ENCODE data around the gene ZBTB45.
"Not testable (repeated sequence)": the region's sequence is repeated elsewhere in the genome, so short reads cannot be mapped to it uniquely, and the experiment has no call there.

The ZBTB45 gene

DNA sequence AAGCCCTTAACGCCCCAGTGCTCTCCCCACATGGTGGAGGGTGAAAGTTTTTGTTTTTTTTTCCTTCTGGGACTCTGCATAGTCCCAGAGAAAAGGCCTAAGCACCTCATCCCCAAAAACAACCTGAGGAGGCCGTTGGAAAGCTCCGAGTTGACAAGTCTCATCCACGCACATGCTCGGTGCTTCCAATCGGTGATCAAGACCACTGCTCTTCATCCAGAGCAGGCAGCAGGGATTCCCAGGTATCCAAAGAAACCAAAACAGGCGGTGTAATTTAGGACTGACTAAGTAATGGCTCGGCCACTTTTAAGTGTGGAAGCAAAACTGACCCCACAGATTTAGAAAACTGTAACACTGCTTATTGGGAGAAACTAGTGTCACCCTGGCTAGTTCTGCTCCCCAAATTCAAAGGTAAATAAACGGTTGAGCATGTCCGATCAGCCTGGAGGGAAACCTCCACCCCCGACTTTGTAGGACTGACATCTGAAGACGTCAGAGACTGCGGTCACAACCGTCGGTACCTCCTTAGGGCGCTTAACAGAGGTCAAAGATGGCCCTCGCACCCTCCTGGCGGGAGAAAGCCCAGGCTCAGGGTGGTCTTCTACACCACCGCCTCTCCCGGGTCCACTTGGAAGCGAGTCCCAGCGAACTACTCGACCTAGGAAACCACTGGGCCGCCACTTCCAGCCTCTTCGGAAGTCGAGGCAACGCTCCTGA lies 44.5 kb downstream of the ZBTB45 start:
- DNase-seq, result no peak

DNA sequence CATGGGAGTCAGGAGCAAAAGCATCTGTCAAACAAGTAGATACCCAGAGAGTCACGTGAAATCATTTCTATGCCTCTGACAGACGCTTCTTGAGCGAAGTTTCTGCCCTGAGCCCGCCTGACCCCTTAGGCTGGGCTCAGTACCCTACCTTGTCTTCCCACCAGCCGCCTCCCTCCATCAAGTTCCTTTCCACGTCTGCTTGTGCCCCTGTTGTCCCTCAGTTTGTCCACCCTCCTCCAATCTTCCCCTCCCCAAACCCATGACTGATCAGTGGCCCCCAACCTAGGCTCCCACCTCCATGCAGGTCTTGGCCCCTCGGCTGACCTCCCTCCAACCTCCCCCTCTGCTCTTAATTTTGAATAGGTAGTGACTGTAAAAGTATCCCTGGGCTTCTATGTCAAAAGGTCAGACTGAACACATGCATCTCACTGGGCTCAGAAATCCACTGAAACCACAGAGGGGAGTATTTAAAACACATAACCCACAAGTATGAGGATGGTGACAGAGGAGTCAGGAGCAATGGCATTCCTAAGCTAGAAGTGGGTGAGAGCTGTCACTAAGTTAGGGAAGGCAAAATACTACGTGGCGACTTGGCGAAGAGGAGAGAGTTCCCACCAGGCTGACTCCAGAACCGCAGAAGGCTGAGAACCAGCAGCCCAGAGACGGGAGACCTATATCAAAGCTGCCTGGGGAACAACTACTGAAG lies 45.2 kb downstream of the ZBTB45 start:
- DNase-seq, result no peak

DNA sequence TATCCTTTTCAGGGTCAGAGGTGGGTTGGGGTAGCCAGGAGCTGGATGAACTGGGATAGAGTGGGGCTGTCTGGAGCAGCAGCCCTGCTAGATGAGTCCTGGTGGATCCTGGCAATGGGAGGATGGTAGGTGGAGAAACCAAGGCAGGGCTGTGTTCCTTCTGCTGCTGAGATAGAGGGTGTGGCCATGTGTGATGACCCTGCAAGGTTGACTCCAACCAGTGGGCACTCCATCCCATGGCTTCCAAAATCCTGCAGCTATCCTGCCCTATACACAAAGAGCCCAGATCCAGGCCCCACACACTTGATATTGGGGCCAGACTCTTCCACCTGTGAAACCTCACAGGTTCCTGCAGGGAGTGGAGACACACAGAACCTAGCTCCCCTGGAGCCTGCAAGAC lies 45.8 kb downstream of the ZBTB45 start:
- no peak for DNase-seq

DNA sequence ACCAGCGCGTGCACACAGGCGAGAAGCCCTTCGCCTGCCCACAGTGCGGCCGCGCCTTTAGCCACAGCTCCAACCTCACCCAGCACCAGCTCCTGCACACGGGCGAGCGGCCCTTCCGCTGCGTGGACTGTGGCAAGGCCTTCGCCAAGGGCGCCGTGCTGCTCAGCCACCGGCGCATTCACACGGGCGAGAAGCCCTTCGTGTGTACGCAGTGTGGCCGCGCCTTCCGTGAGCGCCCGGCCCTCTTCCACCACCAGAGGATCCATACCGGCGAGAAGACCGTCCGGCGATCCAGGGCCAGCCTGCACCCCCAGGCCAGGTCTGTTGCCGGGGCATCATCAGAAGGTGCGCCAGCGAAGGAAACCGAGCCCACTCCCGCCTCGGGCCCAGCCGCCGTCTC lies 47.9 kb downstream of the ZBTB45 start:
- DNase-seq, result no peak

DNA sequence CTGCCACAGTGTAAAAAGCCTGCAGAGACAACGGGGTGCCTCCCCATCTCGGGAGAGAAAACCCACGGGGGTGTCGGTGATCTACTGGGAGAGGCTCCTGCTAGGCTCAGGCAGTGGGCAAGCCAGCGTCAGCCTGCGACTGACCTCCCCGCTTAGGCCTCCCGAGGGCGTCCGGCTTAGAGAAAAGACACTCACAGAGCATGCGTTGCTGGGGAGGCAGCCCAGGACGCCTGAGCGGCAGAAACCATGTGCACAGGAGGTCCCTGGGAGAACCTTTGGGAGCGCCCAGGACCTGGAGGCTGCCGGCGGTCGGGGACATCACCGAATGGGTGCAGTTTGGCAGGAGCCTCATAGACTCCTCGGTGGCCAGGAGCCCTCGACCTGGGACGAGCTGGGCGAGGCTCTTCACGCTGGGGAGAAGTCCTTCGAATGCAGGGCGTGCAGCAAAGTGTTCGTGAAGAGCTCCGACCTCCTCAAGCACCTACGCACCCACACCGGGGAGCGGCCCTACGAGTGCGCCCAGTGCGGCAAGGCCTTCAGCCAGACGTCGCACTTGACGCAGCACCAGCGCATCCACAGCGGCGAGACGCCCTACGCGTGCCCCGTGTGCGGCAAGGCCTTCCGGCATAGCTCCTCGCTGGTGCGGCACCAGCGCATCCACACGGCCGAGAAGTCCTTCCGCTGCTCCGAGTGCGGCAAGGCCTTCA lies 48.6 kb downstream of the ZBTB45 start:
- DNase-seq, result not testable (repeated sequence)

DNA sequence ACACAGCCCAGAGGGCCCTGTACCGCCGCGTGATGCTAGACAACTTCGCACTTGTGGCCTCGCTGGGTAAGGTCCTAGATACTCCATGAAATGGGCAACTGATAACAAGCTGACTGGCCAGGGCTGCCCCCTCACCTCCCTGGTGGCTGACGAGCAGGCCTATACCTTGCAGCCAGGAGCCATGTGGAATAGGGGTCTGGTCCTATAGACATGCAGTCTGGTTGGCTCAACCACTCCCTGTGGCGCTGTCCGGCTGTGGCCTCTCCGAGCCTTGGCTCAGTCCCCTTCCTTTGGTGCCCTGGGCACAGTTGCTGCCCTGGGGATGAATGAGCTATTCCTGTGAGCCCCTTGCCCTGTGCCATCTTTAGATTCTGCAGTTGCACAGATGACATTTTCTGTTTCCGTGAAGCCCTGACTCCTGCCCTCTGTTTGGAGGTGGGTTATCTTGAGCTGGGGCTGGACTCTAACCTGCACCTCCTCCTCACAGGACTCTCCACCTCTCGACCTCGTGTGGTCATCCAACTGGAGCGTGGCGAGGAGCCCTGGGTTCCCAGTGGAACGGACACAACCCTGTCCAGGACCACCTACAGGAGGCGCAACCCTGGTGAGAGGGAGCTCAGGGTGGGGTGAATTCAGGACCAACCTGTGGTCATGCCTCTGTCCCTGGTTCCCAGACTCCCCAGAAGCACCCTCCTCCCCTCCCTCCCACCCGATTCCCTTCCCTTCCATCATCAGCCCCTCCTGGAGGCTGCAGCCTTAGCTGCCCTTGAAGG lies 50.2 kb downstream of the ZBTB45 start:
- DNase-seq, result no peak

DNA sequence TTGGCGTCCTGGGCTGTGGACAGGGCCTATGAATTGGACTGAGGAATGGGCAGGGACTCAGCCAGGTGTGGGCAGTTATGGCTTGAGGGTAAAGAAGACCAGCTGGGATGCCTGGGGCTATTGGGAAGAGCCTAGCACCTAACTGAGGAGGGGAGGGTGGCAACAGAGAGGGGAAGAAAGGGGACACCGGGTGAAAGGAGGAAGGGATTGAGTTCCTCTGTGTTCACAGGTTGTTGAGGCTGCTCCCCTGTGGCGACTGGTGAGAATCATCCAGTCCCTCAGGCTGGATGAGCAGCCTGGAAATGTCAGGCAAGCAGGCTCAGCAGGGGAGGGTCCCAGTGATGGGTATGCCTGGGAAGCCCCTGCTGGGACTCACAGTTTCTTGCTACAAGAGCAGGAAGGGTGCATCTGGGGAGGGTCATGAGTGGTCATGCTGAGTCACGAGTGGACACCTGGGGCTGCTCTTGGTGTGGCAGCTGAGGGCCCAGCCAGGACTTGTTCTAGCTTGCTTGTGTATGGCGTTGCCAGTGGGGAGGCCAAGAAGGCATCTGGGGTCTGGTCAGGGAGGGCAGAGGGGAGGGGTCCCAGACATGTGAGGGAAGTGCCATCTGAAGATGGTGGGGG lies 51.3 kb downstream of the ZBTB45 start:
- DNase-seq, result peak; percentile 3 to 6

DNA sequence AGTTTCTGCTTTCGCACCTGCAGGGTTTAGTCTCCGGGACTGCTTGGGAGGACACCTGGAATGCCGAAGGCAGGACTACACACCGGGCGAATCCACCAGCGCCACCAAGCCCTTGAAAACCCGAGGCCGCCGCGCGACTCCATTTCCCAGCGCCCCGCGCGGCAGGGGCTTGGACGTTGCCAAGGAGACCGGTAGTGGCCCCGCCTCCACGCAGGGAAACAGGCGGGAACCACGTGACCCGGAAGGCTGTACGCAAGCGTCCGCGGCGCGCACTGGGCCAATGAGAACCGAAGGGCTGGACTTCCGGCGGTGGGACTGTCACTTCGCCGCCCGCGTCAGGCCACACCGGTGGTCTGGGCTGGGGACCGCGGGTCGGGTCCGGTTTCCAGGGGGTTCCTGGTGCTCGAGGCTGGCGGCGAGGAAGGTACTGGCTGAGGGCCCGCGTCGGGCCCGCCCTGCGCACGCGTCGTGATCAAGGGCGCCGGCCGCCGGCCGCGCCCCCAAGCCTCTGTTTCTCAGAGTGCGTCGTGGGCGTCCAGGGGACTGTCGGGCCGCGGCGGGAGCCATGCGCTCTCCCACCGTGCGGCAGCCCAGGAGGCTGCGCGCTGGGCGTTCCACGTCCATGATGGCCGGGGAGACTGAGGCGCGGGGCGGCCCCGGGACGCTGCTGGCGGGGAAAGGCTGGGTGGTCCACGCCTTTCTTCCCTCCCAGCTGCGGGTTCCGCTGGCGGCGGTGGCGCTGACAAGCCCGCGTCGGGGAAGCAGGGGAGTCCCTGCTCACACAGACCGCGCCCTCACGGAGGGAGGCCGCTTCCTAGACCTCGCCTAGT lies 52.6 kb downstream of the ZBTB45 start, which contains the start of gene ZNF324:
ZNF324 (plus strand) TSS at position 321 of the 830 bp plus-strand sequence. CDS start 2,106 bp downstream, outside the sequence.
- peak; percentile 92 to 94 for DNase-seq

DNA sequence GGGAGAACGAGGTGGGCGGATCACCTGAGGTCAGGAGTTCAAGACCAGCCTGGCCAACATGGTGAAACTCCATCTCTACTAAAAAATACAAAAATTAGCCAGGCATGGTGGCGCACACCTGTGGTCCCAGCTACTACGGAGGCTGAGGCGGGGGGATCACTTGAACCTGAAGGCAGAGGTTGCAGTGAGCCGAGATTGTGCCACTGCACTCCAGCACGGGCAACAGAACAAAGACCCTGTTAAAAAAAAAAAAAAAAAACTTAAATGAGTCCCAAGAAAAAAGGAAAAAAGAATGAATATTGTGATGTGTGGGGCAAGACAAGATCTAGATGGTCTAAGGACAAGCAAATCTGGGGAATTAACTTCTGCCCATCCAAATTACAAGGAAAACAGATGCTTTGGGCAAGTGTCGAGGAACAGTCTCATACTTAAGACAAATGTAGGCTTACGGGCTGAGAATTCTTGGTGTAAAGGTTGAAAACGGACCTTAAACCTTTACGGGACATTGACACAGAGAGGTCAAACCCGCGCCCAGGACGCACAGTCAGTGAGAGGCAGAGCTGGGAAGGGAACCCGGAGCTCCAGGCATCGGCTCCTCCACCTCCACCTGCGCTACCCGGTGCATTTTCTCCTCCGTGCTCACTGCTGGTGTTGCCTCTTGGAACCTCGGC lies 53.4 kb downstream of the ZBTB45 start:
- DNase-seq, result no peak

Data from AML-193 (cell line).